A673 (cell line): Measurements from ENCODE around the gene SMKR1. TPM values are rescaled to one million over a fixed set of nuclear protein-coding genes. Genes with fewer than 3 reads are reported as not detected.

Source experiments
- BruUV-seq: library from RNA; stranded (reverse); fragments of 400-500 nt; replicated peaks from 2 replicates; lab custom pipeline; 2021; lab: Mats Ljungman, UMichigan
- CTCF ChIA-PET: fragments of 300-600 bp; sonication (Branson Sonifier 250); formaldehyde crosslinking; loops from one replicate; lab custom pipeline; 2022; ENCODE audit warnings: antibody characterized with exemption; lab: Charles Lee
- POLR2A ChIA-PET: fragments of 300-600 bp; sonication (Branson Sonifier 250); formaldehyde crosslinking; loops from one replicate; lab custom pipeline; 2022; ENCODE audit warnings: antibody characterized with exemption; ENCODE audit not compliant: low non-redundant PET; lab: Charles Lee
- DNase-seq: peaks from one replicate; pipeline ENCODE4 v3.0.0-alpha.2; 2015; ENCODE audit warnings: low spot score
- H3K27ac ChIP-seq: fragments of 200-600 bp; sonication (generic); 2 replicates; pipeline ENCODE4 v1.5.1; 2016; ENCODE audit warnings: mixed run types, low read depth, mild to moderate bottlenecking, mixed read lengths, antibody characterized with exemption, low read length; ENCODE audit not compliant: poor library complexity, severe bottlenecking
- H3K27me3 ChIP-seq: fragments of 200-600 bp; sonication (generic); replicated peaks from 2 replicates; pipeline ENCODE4 v1.6.1; 2017; ENCODE audit warnings: mixed run types, low read depth, mild to moderate bottlenecking, mixed read lengths, antibody characterized with exemption, low read length; ENCODE audit not compliant: insufficient read depth, poor library complexity
- H3K36me3 ChIP-seq: fragments of 200-600 bp; sonication (generic); 2 replicates; pipeline ENCODE4 v1.6.1; 2016; ENCODE audit warnings: mixed run types, mild to moderate bottlenecking, mixed read lengths, antibody characterized with exemption, low read length; ENCODE audit not compliant: insufficient read depth, poor library complexity, severe bottlenecking
- H3K4me1 ChIP-seq: fragments of 200-600 bp; sonication (generic); 2 replicates; pipeline ENCODE4 v1.6.1; 2017; ENCODE audit warnings: mixed run types, mild to moderate bottlenecking, mixed read lengths, antibody characterized with exemption, low read length; ENCODE audit not compliant: insufficient read depth, poor library complexity, severe bottlenecking
- H3K4me3 ChIP-seq: fragments of 200-600 bp; sonication (generic); 2 replicates; pipeline ENCODE4 v1.5.1; 2016; ENCODE audit warnings: low read depth, mixed run types, mild to moderate bottlenecking, mixed read lengths, low read length; ENCODE audit not compliant: poor library complexity, severe bottlenecking
- H3K9me3 ChIP-seq: fragments of 200-600 bp; sonication (generic); 2 replicates; pipeline ENCODE4 v1.6.1; 2016; ENCODE audit warnings: mixed run types, low read depth, mild to moderate bottlenecking, mixed read lengths, antibody characterized with exemption, low read length; ENCODE audit not compliant: poor library complexity, severe bottlenecking
- CTCF ChIP-seq: fragments of 300-800, 200-600 bp; sonication (generic); conservative IDR thresholded peaks from 2 replicates; pipeline ENCODE4 v1.5.1; 2017; ENCODE audit warnings: low read depth, mild to moderate bottlenecking, antibody characterized with exemption, low read length, moderate library complexity, mixed read lengths
- EZH2 ChIP-seq: fragments of 200-600 bp; sonication (generic); IDR thresholded peaks from 2 replicates; pipeline ENCODE4 v1.6.1; 2017; ENCODE audit warnings: borderline replicate concordance, low read depth, mild to moderate bottlenecking, mixed read lengths, antibody characterized with exemption, low read length; ENCODE audit not compliant: poor library complexity, severe bottlenecking
- intact Hi-C: fragments of 100-400 bp; cut with micrococcal nuclease; formaldehyde crosslinking; loops from one replicate; pipeline ENCODE4 v1.10.0; 2022; ENCODE audit not compliant: unreplicated experiment
- total RNA-seq: library from RNA; stranded (reverse); gene quantifications from 2 replicates; pipeline ENCODE4 v1.2.3, GENCODE V29; 2021

The SMKR1 gene
- total RNA-seq, 1 experiment from 2014 or later, result 1.5 TPM

DNA sequence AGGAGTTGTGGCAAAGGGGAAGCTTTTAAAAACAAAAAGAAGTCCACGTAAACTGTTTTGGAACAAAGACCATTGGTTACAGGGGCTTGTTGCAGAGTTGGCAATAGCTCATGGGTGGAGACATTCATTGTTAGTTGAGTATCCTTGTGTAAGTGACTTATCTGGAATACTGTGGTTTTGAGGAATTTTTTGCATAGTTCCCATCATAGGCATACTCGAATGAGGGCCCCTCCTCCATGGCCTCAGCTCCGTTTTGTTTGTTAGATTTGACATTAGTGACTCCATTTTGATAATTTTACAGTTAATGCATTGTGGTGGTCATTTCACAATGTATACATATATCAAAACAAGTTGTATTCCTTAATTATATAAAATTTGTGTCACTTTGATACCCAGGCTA, 12.8 kb upstream of the SMKR1 start:
- no peak for DNase-seq
- intact Hi-C loops, result no loop called here
- TF ChIP-seq EZH2 (no peak), CTCF (no peak)
- no peak overlapping the region for H3K4me3 ChIP-seq
- ChIA-PET POLR2A (no interaction called here), CTCF (no interaction called here)
- no peak overlapping the region for H3K27ac ChIP-seq
- no TSS peak for BruUV-seq
- H3K27me3 ChIP-seq, result no peaks in the 10 kb centered on the region
- no peaks in the 10 kb centered on the region for H3K9me3 ChIP-seq
- no peaks in the 10 kb centered on the region for H3K36me3 ChIP-seq
- H3K4me1 ChIP-seq, result no peaks in the 10 kb centered on the region

GRCh38 chr7:129492391-129492790, 9.9 kb upstream of the SMKR1 start:
- no peak overlapping the region for H3K4me3 ChIP-seq
- no peak for DNase-seq
- no peaks in the 10 kb centered on the region for H3K36me3 ChIP-seq
- H3K9me3 ChIP-seq, result no peaks in the 10 kb centered on the region
- H3K27ac ChIP-seq, result no peak overlapping the region
- intact Hi-C loops, result loop anchor here (10.0 kb wide), 1 partner anchor 342 kb away; no protein-coding TSS in a partner anchor
- TF ChIP-seq CTCF (no peak), EZH2 (no peak)
- H3K4me1 ChIP-seq, result no peaks in the 10 kb centered on the region
- BruUV-seq, result no TSS peak
- ChIA-PET POLR2A (no interaction called here), CTCF (no interaction called here)
- no peaks in the 10 kb centered on the region for H3K27me3 ChIP-seq

DNA sequence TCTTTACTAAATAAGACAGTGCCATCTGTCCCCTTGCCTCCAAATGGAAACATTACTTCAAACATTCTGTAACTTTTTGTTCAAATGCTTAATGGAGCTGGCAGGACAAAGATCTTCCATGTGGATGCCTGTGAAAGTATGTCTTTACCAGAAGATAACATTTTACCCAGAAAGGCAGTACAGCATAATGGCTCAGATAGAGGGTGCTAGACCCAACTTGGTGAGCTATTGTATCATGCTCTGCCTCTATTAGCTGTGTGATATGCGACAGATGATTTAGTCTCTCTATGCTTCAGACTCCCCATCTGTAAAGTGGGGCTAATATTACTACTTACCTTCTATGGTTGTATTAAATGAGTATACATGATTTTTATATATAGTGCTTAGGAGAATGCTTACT, 8.8 kb upstream of the SMKR1 start:
- TF ChIP-seq EZH2 (no peak), CTCF (0 out of 2 replicates have a peak, but pooled peaks have one; percentile 29)
- no TSS peak for BruUV-seq
- no peaks in the 10 kb centered on the region for H3K9me3 ChIP-seq
- H3K4me1 ChIP-seq, result no peaks in the 10 kb centered on the region
- no peak for DNase-seq
- no peaks in the 10 kb centered on the region for H3K36me3 ChIP-seq
- no peaks in the 10 kb centered on the region for H3K27me3 ChIP-seq
- H3K4me3 ChIP-seq, result no peak overlapping the region
- ChIA-PET POLR2A (no interaction called here), CTCF (no interaction called here)
- H3K27ac ChIP-seq, result no peak overlapping the region
- intact Hi-C loops, result loop anchor here (10.0 kb wide), 1 partner anchor 341 kb away; no protein-coding TSS in a partner anchor
